ENCODE data around the gene COL23A1.
"Not testable (repeated sequence)": the region's sequence is repeated elsewhere in the genome, so short reads cannot be mapped to it uniquely, and the experiment has no call there.

GRCh38 chr5:178239626-178240301 lies 350.4 kb downstream of the COL23A1 start:
- TF ChIP-seq POLR2AphosphoS5 (IDR thresholded peaks at IDR 0.05; ENCODE audit: low read depth, low read length); PAX5 (IDR thresholded peaks at IDR 0.05; ENCODE audit: insufficient read depth, low read length, severe bottlenecking): not testable (repeated sequence)
